IPS-15b (cell line): ENCODE data around the gene ARHGEF11.

ENCODE experiments used
- H3K27me3 ChIP-seq: one replicate; pipeline ENCODE4 v1.6.1; 2013; ENCODE audit warnings: low read length; ENCODE audit not compliant: control insufficient read depth, insufficient read depth
- H3K36me3 ChIP-seq: one replicate; pipeline ENCODE4 v1.6.1; 2013; ENCODE audit warnings: low read length; ENCODE audit not compliant: control insufficient read depth, insufficient read depth
- H3K4me1 ChIP-seq: one replicate; pipeline ENCODE4 v1.6.1; 2013; ENCODE audit warnings: mild to moderate bottlenecking, low read length; ENCODE audit not compliant: control insufficient read depth, insufficient read depth
- H3K4me3 ChIP-seq: one replicate; pipeline ENCODE4 v1.5.1; 2013; ENCODE audit warnings: low read depth, low read length
- H3K9ac ChIP-seq: one replicate; pipeline ENCODE4 v1.6.1; 2013; ENCODE audit warnings: low read depth, mild to moderate bottlenecking, low read length
- H3K9me3 ChIP-seq: one replicate; pipeline ENCODE4 v1.6.1; 2013; ENCODE audit warnings: mild to moderate bottlenecking, low read length; ENCODE audit not compliant: control insufficient read depth, insufficient read depth

ARHGEF11 gene

GRCh38 chr1:156998840-156999500 is 46.6 kb downstream of the ARHGEF11 start:
- Histone ChIP-seq H3K27me3 (no peaks in the 10 kb centered on the region), H3K9ac (no peak overlapping the region), H3K9me3 (no peaks in the 10 kb centered on the region), H3K4me1 (peaks cover 7% of the 10 kb centered on the region), H3K4me3 (no peak overlapping the region), H3K36me3 (no peaks in the 10 kb centered on the region)

- Histone ChIP-seq H3K4me3 (no peak overlapping the region), H3K9me3 (no peaks in the 10 kb centered on the region), H3K27me3 (no peaks in the 10 kb centered on the region), H3K36me3 (no peaks in the 10 kb centered on the region), H3K9ac (no peak overlapping the region), H3K4me1 (peaks cover 4% of the 10 kb centered on the region)
These were observed 47.2 kb downstream of the ARHGEF11 start for GRCh38 chr1:156998301-156998700.

DNA sequence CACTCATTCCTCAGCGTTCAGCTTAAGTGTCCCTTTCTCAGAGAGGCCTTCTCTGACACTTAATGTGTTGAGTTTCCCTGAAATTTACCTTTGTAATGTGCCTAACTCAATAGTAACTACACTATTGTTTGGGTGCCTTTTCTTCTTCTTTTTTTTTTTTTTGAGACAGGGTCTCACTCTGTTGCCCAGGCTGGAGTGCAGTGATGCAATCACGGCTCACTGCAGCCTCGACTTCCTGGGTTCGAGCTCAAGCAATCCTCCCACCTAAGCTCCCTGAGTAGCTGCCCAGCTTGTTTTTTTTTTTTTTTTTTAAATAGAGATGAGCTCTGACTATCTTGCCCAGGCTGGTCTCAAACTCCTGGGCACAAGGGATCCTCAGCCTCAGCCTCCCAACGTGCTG is 50.1 kb downstream of the ARHGEF11 start:
- Histone ChIP-seq H3K36me3 (no peaks in the 10 kb centered on the region), H3K4me1 (no peaks in the 10 kb centered on the region)

DNA sequence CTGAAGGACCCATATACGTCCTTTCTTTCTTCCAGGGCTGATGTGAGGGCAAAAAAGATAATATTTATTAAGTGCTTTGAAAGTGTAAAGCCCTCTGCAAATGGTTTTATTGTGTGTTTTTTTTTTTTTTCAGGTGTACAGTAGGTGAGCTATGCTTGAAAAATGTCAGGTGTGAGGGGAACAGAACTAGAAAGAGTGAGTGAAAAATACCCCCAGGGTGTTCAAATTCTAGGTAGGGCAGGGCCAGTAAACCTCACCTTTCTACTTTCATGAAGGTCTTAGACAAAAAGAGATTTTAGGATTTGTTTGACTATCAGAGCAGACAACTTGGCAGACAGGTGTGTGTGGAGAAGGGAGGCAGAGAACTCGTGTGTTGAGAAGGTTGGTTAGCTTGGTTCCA is 51.3 kb downstream of the ARHGEF11 start:
- H3K4me3 ChIP-seq, result no peak overlapping the region
- no peaks in the 10 kb centered on the region for H3K4me1 ChIP-seq
- no peaks in the 10 kb centered on the region for H3K9me3 ChIP-seq

More for the DNA sequence above, 50.1 kb downstream of the ARHGEF11 start:
- H3K9ac ChIP-seq, result no peak overlapping the region
- no peaks in the 10 kb centered on the region for H3K27me3 ChIP-seq
- H3K4me3 ChIP-seq, result no peak overlapping the region
- no peaks in the 10 kb centered on the region for H3K9me3 ChIP-seq

GRCh38 chr1:156993426-156994147 is 52.0 kb downstream of the ARHGEF11 start:
- Histone ChIP-seq H3K9me3 (no peaks in the 10 kb centered on the region), H3K9ac (no peak overlapping the region), H3K27me3 (no peaks in the 10 kb centered on the region), H3K36me3 (no peaks in the 10 kb centered on the region), H3K4me3 (no peak overlapping the region), H3K4me1 (no peaks in the 10 kb centered on the region)

More for the DNA sequence above, 51.3 kb downstream of the ARHGEF11 start:
- H3K27me3 ChIP-seq, result no peaks in the 10 kb centered on the region
- no peak overlapping the region for H3K9ac ChIP-seq
- H3K36me3 ChIP-seq, result no peaks in the 10 kb centered on the region

GRCh38 chr1:156992215-156992614 is 53.3 kb downstream of the ARHGEF11 start:
- Histone ChIP-seq H3K4me3 (no peak overlapping the region), H3K36me3 (no peaks in the 10 kb centered on the region), H3K27me3 (no peaks in the 10 kb centered on the region), H3K4me1 (no peaks in the 10 kb centered on the region), H3K9me3 (no peaks in the 10 kb centered on the region), H3K9ac (no peak overlapping the region)

GRCh38 chr1:156987715-156988114 is 57.8 kb downstream of the ARHGEF11 start:
- Histone ChIP-seq H3K4me3 (no peak overlapping the region), H3K36me3 (peaks cover 13% of the 10 kb centered on the region), H3K4me1 (no peaks in the 10 kb centered on the region), H3K9ac (no peak overlapping the region), H3K9me3 (no peaks in the 10 kb centered on the region), H3K27me3 (no peaks in the 10 kb centered on the region)

DNA sequence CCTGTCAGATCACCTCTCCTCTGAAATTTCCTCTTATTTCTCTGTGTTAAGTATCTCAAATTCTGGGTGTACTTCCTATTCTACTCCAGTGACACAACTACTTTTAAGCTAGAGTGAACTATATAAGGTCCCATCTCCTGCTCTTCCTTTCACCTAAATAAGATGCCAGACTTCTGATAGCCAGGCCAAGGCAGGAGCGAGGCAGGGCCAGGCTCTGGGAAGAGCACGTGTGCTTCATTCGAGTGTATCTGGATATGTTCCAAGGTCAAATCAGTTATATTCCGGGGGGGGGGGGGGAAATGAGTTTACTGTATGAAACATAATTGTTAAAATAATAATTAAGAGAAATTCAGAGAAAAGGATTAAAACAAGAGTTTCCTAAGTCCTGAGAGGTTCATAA is 65.0 kb downstream of the ARHGEF11 start:
- peaks cover 19% of the 10 kb centered on the region for H3K36me3 ChIP-seq
- H3K9ac ChIP-seq, result no peak overlapping the region
- H3K27me3 ChIP-seq, result no peaks in the 10 kb centered on the region
- peaks cover 3% of the 10 kb centered on the region for H3K4me1 ChIP-seq
- H3K9me3 ChIP-seq, result no peaks in the 10 kb centered on the region
- no peak overlapping the region for H3K4me3 ChIP-seq

DNA sequence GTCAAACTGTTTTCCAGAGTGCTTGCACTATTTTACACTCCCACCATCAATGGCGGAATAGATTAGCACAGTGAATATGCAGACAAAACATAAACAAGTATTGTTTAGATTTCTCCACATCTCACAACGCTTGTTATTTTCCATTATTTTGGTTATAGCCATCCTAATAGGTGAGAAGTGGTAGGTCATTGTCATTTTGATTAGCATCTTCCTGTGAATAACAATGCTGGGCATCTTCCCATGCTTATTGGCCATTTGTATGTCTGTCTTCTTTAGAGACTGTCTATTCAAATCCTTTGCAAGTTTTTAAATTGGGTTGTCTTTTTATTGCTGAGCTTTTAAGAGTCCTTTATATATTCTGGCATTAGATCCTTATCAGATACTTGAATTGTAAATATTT is 70.5 kb downstream of the ARHGEF11 start:
- Histone ChIP-seq H3K4me3 (no peak overlapping the region), H3K27me3 (no peaks in the 10 kb centered on the region), H3K9ac (no peak overlapping the region), H3K36me3 (peaks cover 12% of the 10 kb centered on the region), H3K9me3 (no peaks in the 10 kb centered on the region), H3K4me1 (peaks cover 3% of the 10 kb centered on the region)

- Histone ChIP-seq H3K4me1 (peaks cover 3% of the 10 kb centered on the region), H3K36me3 (peaks cover 11% of the 10 kb centered on the region)
These were observed 72.1 kb downstream of the ARHGEF11 start for GRCh38 chr1:156973417-156973816.

GRCh38 chr1:156970017-156970416 is 75.5 kb downstream of the ARHGEF11 start:
- no peaks in the 10 kb centered on the region for H3K27me3 ChIP-seq
- H3K4me1 ChIP-seq, result no peaks in the 10 kb centered on the region
- no peaks in the 10 kb centered on the region for H3K9me3 ChIP-seq
- H3K4me3 ChIP-seq, result no peak overlapping the region
- no peak overlapping the region for H3K9ac ChIP-seq
- H3K36me3 ChIP-seq, result peaks cover 8% of the 10 kb centered on the region

More at GRCh38 chr1:156973417-156973816, 72.1 kb downstream of the ARHGEF11 start:
- Histone ChIP-seq H3K9me3 (no peaks in the 10 kb centered on the region), H3K4me3 (no peak overlapping the region), H3K9ac (no peak overlapping the region), H3K27me3 (no peaks in the 10 kb centered on the region)

DNA sequence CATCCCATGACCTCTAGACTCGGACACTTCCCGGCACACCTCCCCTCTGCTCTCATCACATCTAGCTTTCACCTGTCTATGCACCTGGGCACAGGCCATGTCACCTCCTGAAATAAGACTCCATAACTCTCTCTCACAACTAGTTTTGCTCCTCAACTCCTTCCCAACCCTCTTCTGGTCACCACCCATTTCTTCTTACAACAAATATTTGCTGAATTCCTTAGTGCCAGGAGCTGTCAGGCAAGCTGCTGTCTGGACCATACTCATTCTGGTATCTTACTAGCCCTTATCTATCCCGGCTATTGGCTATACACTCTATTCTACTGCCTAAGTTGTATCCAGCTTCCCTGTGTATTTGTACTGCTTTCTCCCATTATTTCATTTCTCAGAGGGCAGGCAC is 76.0 kb downstream of the ARHGEF11 start:
- Histone ChIP-seq H3K4me1 (no peaks in the 10 kb centered on the region), H3K9me3 (no peaks in the 10 kb centered on the region), H3K27me3 (no peaks in the 10 kb centered on the region), H3K4me3 (no peak overlapping the region), H3K9ac (no peak overlapping the region), H3K36me3 (peaks cover 8% of the 10 kb centered on the region)
